Measurements from ENCODE around the gene MVB12A.

MVB12A gene

GRCh38 chr19:17419621-17420474 is at the start of gene MVB12A:
TSS of gene MVB12A (plus strand) at chr19:17420047. CDS start at chr19:17420136, 89 bp downstream.
- in situ Hi-C loops (cut with MboI; ENCODE audit: low sequenced_read_pairs) = no loop called here

- in situ Hi-C loops (cut with MboI; ENCODE audit: low sequenced_read_pairs) = no loop called here
Measured at GRCh38 chr19:17376935-17377600, 42.8 kb upstream of the MVB12A start, which contains the start of gene PLVAP. TSS of gene PLVAP (minus strand) at chr19:17377342. CDS start at chr19:17377288, 54 bp downstream.

DNA sequence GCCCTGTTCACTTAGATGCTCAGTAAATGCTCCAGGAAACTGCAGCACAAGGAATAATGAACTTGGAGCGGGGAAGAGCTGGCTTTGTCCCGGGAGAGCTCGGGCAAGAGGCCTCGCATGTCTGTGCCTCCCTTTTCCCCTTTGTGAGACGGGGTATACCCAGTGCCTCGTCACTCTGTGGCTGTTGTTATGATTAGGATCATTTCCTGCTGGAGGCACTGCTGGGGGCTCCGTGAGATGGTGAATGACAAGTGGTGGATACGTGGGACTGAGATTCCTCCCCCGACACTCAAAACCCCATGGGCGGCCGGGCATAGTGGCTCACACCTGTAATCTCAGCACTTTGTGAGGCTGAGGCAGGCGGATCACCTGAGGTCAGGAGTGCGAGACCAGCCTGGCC is 41.6 kb upstream of the MVB12A start:
- in situ Hi-C loops (cut with MboI; ENCODE audit: low sequenced_read_pairs) = no loop called here

DNA sequence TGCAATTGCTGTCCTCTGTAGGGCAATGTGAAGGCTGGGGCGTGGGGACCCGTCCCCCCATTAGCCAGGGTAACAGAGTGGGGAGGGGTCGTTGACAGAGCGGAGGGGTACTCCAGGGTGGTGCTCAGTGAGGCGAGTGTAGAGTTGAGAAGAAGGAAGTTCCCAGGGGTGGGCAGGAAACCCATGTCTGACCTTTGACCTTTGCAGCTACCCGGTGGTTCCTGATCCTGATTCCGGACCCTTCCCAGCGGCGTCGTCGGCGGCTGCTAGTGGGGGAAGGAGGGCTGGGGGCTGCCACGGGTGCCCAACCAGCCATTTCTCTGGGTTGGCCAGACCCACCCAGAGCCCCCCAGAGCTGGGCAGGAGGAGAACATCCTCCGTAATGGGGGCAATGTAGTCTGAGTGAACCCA is 40.6 kb upstream of the MVB12A start:
- in situ Hi-C loops (cut with MboI; ENCODE audit: low sequenced_read_pairs) = no loop called here

DNA sequence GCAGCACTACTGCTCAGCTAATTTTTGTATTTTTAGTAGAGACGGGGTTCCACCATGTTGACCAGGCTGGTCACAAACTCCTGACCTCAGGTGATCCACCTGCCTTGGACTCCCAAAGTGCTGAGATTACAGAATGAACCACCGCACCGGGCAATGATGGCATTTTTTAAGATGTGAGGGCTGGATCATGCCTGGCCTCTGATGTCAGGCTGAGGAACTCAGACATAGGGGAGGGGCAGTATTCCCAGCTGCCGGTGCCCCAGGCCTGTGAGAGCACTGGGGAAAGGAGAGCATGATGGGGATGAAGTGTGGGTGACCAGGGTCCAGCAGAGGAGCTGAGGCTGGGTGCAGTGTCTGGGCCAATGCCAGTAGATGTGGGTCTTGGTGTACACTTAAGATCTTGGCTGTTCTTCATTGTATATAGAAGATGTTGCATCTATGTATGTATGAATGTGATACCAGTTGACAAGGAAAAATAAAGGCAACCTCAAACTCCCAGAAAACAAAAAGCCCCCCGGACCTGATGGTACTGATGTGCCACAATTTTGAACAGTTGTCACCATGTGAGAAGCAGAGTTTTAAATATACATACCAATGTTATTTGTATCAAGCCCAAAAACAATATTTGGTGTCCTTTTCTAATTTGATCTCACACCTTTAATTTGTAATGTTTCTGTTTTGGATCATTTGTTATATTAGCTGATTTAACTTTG is 39.3 kb upstream of the MVB12A start:
- in situ Hi-C loops (cut with MboI; ENCODE audit: low sequenced_read_pairs) = no loop called here

DNA sequence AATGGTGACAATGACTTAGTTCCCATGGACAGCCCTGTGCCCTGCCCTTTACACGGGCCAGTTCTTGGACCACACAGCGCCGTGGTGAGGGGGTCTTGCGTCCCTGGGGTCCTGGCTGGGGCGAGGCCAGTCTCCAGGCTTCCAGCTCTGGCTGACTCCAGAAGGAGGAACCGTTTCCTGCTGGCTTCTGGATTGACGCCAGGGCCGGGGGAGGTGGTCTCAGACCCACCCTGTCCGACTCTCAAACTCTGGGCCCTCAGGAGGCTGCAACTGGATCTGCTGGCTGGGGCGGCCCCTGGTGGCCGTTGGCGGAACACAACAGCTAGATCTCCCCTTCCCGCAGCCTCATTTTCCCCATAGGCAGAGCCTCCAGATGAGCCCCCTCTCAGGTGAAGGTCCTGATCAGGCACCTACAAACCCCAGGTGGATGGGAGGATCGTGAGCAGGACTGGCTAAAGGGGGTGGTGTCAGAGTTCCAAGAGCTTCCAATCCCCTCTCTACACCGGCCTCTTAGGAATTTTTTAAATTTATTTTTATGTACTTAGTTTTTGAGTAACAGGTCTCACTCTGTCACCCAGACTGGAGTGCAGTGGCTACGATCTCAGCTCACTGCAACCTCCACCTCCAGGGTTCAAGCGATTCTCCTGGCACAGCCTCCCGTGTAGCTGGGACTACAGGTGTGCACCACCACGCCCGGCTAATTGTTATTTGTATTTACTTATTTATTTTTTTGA is 33.8 kb upstream of the MVB12A start:
- in situ Hi-C loops (cut with MboI; ENCODE audit: low sequenced_read_pairs) = no loop called here

GRCh38 chr19:17389288-17389687 is 30.6 kb upstream of the MVB12A start:
- in situ Hi-C loops (cut with MboI; ENCODE audit: low sequenced_read_pairs) = no loop called here

GRCh38 chr19:17389957-17390664 is 29.7 kb upstream of the MVB12A start:
- in situ Hi-C loops (cut with MboI; ENCODE audit: low sequenced_read_pairs) = no loop called here

- in situ Hi-C loops (cut with MboI; ENCODE audit: low sequenced_read_pairs) = no loop called here
Measured at GRCh38 chr19:17390665-17391370, 29.0 kb upstream of the MVB12A start.

DNA sequence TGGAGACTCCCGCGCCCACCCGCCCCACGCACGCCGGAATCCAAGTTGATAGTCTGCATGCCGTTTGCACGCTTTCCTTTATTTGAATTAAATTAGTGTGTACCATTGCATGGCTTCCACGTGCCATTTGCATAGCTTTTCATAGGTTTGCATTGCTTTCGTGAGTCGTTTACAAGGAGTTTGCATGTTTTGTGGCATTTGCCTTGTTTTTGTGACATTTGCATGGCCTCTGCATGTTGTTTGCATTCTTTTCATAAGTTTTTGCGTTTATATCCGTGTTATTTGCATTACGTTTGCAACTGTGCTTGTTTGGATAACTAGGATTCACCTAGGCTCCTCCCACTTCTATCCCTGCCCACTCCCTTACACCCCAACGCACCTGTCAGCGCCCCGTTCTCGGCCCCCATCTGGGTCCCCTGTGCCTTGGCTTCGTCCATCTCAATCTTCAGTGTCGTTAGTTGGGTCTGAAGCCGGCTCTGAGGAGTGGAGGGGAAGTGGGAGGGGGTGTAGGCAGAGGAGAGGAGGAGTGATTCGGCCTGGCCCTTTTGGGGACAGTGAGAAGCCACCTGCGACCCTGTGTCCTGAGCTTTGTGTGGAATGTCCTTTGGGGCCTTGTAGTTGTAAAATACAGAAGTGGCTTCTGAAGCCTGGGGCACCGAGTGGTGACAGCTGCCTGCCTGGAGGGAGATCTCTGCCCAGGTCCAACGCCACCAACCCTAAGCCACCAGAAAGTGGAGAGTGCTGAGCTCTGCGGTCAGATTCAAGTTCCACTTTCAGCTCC is 28.3 kb upstream of the MVB12A start:
- in situ Hi-C loops (cut with MboI; ENCODE audit: low sequenced_read_pairs) = no loop called here

DNA sequence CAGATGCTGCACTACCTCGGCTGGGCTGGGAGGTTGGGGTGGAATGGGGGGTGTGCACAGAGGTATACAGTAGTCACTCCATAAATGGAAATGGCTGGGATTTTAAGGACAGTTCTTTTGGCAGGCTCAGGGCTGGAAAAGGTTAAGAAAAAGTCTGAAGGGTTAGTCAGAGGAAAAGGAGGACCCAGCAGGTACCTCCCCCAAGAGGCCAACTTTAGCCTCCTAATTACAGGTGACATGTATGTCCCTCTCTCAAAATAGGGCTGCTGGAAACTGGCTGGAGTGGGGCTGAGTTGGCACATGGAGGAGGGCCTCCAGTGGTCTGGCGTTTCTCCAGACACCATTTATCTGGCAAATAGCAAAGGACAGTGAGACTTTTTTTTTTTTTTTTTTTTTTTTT is 26.8 kb upstream of the MVB12A start:
- in situ Hi-C loops (cut with MboI; ENCODE audit: low sequenced_read_pairs) = no loop called here

DNA sequence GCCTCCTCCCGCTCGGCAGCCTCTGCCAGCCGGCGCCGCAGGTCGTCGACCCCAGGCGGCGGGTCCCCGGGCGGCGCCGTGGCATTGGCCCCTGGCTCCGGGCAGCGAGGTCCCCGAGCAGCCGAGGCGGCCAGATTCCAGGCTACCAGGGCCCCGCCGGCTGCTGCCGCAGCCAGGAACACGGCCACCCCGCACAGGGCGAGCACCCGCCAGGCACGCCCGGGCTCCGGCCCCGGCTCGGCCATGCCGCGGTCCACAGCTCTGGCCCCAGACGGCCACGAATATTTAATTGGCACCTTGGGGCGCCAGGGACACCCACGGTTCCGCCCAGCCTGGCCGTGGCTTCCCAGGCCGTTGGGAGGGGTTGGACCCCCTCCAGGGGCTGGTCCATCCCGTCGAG is 25.9 kb upstream of the MVB12A start, which contains the start of gene CCDC194:
Gene CCDC194 (minus strand): TSS at position 283 of the 400 bp plus-strand sequence. CDS start 38 bp downstream, at position 245.
- in situ Hi-C loops (cut with MboI; ENCODE audit: low sequenced_read_pairs) = no loop called here

- in situ Hi-C loops (cut with MboI; ENCODE audit: low sequenced_read_pairs) = no loop called here
Measured at GRCh38 chr19:17394891-17395415, 24.9 kb upstream of the MVB12A start.

GRCh38 chr19:17398902-17399527 is 20.8 kb upstream of the MVB12A start:
- in situ Hi-C loops (cut with MboI; ENCODE audit: low sequenced_read_pairs) = no loop called here

GRCh38 chr19:17401628-17402027 is 18.2 kb upstream of the MVB12A start:
- in situ Hi-C loops (cut with MboI; ENCODE audit: low sequenced_read_pairs) = no loop called here

DNA sequence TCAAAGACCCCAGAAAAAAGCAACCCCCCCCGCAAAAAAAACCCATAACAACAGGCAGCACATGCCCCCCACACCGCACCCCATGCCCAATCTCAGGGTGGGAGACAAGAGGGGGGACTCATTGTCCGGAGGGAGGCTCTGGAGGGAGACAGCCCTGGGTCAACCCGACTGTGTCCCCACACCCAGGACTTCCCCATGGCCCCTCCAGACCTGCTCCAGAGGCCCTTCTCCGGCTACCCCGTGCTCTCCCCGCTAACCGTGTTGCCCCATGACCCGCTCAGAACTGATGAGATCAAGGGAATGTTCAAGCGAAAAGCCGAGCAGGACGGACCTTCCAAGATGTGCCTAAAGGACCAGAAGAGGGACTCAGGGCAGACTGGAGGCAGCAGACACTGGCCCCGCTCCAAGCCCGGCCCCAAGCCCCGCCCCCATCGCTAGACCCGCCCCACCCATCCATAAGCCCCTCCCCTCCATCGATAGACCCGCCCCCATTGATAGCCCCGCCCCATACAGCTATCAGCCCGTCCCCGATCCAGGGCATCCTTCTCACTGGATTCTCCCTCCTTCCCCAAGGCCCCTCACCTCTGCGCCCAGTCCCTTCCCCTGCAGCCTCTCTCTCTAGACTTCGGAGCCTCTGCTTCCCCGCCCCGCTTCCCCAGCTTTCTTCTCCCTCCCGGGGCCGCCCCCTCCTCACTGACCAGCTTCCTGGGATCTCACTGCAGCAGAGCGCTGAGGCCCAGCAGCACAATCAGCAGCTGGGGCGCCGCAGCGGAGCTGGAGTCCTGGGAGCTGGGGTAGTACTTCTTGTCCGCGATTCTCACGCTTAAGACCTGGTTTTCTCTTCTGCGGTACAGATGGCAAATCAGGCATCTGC is 16.6 kb upstream of the MVB12A start:
- in situ Hi-C loops (cut with MboI; ENCODE audit: low sequenced_read_pairs) = no loop called here

DNA sequence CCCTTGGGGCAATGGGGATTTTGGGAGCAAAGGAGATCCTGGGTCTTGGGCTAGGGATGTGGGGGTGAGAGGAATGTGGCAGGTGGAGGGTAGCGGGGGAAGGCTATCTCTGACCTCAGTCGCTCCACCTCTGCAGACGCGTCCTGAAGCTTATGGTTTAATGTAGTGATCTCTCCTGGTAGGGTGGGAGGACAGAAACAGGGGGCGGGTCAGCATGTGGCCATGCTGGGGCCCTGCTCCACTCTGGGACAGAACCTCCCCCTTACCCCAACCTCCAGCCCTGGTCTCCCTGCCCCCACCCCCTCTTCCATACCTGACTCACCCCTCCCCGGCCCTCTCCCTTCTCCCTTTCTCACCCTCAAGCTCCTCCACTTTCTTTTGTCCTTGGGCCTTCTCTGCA is 15.8 kb upstream of the MVB12A start:
- in situ Hi-C loops (cut with MboI; ENCODE audit: low sequenced_read_pairs) = no loop called here

Data from HL-60/S4 treated with retinoic acid at 250 ng/mL for 4 days and 3 days (cell line).